Measurements from ENCODE around the gene CIAO3. TPM values are rescaled to one million over a fixed set of nuclear protein-coding genes. Genes with fewer than 3 reads are reported as not detected.

Gene CIAO3
- total RNA-seq, 1 experiment from 2014 or later = 21.9 TPM

GRCh38 chr16:765488-765865 is 24.7 kb upstream of the CIAO3 start:
- TF ChIP-seq, protein P1, sequence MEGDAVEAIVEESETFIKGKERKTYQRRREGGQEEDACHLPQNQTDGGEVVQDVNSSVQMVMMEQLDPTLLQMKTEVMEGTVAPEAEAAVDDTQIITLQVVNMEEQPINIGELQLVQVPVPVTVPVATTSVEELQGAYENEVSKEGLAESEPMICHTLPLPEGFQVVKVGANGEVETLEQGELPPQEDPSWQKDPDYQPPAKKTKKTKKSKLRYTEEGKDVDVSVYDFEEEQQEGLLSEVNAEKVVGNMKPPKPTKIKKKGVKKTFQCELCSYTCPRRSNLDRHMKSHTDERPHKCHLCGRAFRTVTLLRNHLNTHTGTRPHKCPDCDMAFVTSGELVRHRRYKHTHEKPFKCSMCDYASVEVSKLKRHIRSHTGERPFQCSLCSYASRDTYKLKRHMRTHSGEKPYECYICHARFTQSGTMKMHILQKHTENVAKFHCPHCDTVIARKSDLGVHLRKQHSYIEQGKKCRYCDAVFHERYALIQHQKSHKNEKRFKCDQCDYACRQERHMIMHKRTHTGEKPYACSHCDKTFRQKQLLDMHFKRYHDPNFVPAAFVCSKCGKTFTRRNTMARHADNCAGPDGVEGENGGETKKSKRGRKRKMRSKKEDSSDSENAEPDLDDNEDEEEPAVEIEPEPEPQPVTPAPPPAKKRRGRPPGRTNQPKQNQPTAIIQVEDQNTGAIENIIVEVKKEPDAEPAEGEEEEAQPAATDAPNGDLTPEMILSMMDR (conservative IDR thresholded peaks at IDR 0.05) = no peak
- Mint-ChIP-seq H3K27ac (peak overlapping the region in 1 of 3 experiments; percentile 48; a peak in 1 of 7 replicates), H3K27me3 (ENCODE audit: low read depth) (peaks cover 3% of the 10 kb centered on the region), H3K4me1 (peaks cover 0 to 5% of the 10 kb centered on the region in 2 experiments; a peak in 1 of 4 replicates), H3K9me3 (no peaks in the 10 kb centered on the region), H3K4me3 (no peak overlapping the region), H3K36me3 (ENCODE audit: insufficient read depth in 1 of 3, low read depth in 3 of 3) (no peaks in the 10 kb centered on the region)
- no peaks in the 10 kb centered on the region for H3K23me2 ChIP-seq (ENCODE audit: insufficient read length, low read depth, low read length, poor library complexity, severe bottlenecking)
- H2BK20ac ChIP-seq (ENCODE audit: low read depth, low read length, poor library complexity, severe bottlenecking) = no peak overlapping the region
- no peak overlapping the region for H2BK120ac ChIP-seq (ENCODE audit: low read depth, low read length, poor library complexity, severe bottlenecking)
- H3K27ac ChIP-seq (ENCODE audit: insufficient read length, low read depth, low read length) = no peak overlapping the region
- H3K18ac ChIP-seq (ENCODE audit: insufficient read length, low read depth, low read length) = no peak overlapping the region
- H3K56ac ChIP-seq (ENCODE audit: insufficient read length, low read depth, low read length) = no peak overlapping the region
- no peaks in the 10 kb centered on the region for H3K79me2 ChIP-seq (ENCODE audit: insufficient read depth, low read length)
- no peak overlapping the region for H4K5ac ChIP-seq (ENCODE audit: insufficient read length, low read depth, low read length)
- H4K91ac ChIP-seq (ENCODE audit: insufficient read length, low read depth, low read length) = no peak overlapping the region
- no peak for DNase-seq
- no peak overlapping the region for H2AFZ ChIP-seq (ENCODE audit: low read length)
- no peaks in the 10 kb centered on the region for H3K27me3 ChIP-seq (ENCODE audit: insufficient read depth, low read length)
- no peak overlapping the region for H4K8ac ChIP-seq (replicated peaks; ENCODE audit: insufficient read length, low read depth, low read length)
- no peaks in the 10 kb centered on the region for H4K20me1 ChIP-seq (ENCODE audit: control insufficient read depth, insufficient read depth, insufficient read length)
- H2BK5ac ChIP-seq (ENCODE audit: insufficient read length, low read length) = no peak overlapping the region
- no peak overlapping the region for H3K9ac ChIP-seq (ENCODE audit: extremely low read depth, insufficient read length, low read length)
- H2AK5ac ChIP-seq (ENCODE audit: insufficient read length, low read length) = no peak overlapping the region
- no CpG with 5 or more reads among the region's 29 CpGs for whole genome bisulfite sequencing (ENCODE audit: extremely low coverage, insufficient read length, low lambda C conversion rate)
- no peaks in the 10 kb centered on the region for H3K4me1 ChIP-seq (ENCODE audit: insufficient read depth, low read length)
- H3K14ac ChIP-seq (ENCODE audit: insufficient read depth, low read length) = no peak overlapping the region
- H3T11ph ChIP-seq (ENCODE audit: low read length) = no peak overlapping the region
- H3K4me2 ChIP-seq (ENCODE audit: insufficient read depth, insufficient read length, low read length) = no peak overlapping the region
- no peak overlapping the region for H3K4ac ChIP-seq (ENCODE audit: low read depth, low read length)
- H3K9me3 ChIP-seq (ENCODE audit: control insufficient read depth, low read depth, low read length) = no peaks in the 10 kb centered on the region
- H2BK15ac ChIP-seq (ENCODE audit: low read depth, low read length) = no peak overlapping the region
- no peak overlapping the region for H2BK12ac ChIP-seq (ENCODE audit: insufficient read length, low read depth, low read length)
- H3K23ac ChIP-seq (ENCODE audit: insufficient read length, low read depth, low read length) = no peak overlapping the region
- H3K79me1 ChIP-seq (ENCODE audit: insufficient read depth, low read depth, low read length, poor library complexity, severe bottlenecking) = no peaks in the 10 kb centered on the region

Data from H9 (cell line).